Ecto neural progenitor cell (in vitro differentiated cells): ENCODE measurements around the gene SYCE3.
"Not testable (repeated sequence)": the region's sequence is repeated elsewhere in the genome, so short reads cannot be mapped to it uniquely, and the experiment has no call there.

ENCODE experiments used
- DNase-seq: peaks from one replicate; pipeline ENCODE4 v3.0.0-alpha.2; 2018; ENCODE audit warnings: low spot score

The SYCE3 gene, protein sequence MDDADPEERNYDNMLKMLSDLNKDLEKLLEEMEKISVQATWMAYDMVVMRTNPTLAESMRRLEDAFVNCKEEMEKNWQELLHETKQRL

DNA sequence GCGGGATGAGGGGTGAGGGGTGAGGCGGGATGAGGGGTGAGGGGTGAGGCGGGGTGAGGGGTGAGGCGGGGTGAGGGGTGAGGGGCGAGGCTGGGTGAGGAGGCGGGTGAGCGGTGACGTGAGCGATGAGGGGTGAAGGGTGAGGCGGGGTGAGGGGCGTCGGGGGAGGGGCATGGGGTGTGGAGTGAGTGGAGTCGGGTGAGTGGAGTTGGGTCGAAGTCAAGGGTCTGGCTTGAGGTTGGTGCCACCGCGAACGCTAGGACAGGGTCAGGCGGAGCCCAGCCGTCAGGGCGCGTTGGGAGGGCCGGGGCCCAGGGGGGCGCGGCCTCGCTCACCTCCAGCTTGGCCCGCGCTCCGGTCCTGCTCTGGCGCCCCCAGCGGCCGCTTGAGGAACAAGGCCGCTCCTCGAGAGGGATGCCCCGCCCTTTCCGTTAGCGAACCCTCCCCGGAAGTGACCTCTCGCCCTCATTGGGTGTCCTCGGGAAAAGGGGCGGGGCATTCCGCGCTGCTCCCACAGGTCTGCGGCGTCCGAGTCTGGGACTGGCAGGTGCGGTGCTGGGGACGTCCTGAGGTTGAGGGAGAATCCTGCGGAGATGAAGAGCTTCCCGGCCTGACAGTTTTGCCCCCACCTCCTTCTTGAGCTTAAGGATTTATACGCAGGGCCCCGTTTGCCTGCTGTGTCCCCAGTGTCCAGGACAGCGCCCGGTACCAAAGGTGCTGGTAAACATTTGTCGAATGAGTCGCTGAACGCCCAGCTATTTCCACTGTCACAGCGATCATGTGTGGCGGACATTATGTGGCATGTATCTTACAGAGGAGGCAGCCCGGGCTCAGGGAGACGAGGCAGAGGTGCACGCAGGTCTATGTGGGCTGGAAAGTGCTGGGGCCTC lies at the start of gene SYCE3:
Gene SYCE3 (minus strand): TSS at position 397 of the 890 bp plus-strand sequence. CDS start 6,514 bp downstream, outside the sequence.
- peak; percentile 99 for DNase-seq

DNA sequence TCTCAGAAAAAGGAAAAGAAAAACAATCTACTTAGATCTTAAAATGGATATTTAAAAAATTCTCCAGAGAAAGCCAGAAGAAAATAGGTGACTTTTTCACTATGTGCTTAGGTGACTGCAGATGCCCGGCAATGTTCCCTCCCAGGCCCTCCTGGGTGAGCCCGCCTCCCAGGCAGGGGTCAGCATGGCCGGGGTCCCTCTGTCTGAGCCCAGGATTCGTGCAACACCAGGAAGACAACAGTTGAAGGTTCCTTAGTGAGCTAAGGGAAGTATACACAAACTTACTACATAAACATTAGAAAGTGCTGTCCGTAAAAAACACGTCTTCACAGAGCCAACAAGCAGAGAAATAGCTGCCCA lies 49.4 kb upstream of the SYCE3 start:
- no peak for DNase-seq

GRCh38 chr22:50611341-50612060 lies 48.8 kb upstream of the SYCE3 start:
- no peak for DNase-seq

GRCh38 chr22:50610581-50610980 lies 47.9 kb upstream of the SYCE3 start:
- no peak for DNase-seq

DNA sequence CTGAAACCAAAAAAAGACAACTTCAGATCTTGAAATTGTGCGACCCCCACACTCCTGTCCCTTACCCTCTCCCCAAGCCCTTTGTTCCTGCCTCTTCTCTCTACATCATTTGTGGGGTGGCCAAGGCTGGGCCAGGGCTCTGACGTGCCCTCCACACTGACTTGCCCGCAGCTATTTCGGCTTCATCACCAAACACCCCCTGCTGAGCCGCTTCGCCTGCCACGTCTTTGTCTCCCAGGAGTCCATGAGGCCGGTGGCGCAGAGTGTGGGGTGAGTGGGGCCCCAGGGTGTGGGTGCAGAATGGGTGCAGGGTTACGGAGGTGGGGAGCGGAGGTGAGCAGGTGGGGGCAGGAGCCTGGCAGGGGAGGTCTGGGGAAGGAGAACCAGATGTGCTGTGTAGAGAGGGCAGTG lies 47.3 kb upstream of the SYCE3 start:
- DNase-seq = no peak

- no peak for DNase-seq
Observed at GRCh38 chr22:50609599-50609998, 46.9 kb upstream of the SYCE3 start.

DNA sequence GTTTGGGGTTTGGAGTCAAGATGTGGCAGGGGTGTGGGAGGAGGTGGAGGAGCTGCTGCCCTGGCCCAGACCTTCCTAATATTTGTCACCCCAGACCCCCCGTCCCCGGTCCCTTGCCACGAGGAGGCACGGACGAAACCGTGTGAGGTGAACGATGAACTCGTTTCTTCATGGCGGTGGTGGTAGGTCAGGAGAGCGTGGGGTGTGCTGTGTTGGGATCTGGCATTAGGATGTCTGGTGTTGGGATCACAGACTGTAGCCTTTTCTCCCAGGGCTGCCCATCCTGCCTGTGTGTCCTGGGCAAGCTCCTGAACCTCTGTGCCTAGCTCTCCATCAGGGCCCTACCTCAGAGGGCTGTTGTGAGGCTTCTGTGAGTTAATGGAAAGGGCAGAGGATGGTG lies 46.3 kb upstream of the SYCE3 start:
- no peak for DNase-seq

DNA sequence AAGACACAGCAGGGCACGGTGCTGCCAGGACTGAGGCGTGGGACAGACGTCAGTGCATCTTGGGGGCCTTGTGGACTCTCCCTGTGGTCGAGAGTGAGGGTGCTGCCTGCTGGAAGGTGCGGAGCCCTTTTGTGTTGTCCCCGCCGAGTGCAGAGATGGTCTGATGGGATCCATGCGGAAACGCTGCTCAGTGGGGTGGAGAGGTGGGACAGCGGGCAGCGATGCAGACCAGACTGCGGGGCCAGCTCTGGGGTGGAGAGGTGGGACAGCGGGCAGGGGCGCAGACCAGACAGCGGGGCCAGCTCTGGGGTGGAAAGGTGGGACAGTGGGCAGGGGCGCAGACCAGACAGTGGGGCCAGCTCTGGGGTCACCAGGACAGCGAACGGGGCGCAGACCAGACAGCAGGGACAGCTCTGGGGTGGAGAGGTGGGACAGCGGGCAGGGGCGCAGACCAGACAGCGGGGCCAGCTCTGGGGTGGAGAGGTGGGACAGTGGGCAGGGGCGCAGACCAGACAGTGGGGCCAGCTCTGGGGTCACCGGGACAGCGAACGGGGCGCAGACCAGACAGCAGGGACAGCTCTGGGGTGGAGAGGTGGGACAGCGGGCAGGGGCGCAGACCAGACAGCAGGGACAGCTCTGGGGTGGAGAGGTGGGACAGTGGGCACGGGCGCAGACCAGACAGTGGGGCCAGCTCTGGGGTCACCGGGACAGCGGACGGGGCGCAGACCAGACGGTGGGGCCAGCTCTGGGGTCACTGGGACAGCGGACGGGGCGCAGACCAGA lies 45.5 kb upstream of the SYCE3 start:
- DNase-seq = not testable (repeated sequence)

GRCh38 chr22:50607659-50608020 lies 44.9 kb upstream of the SYCE3 start:
- DNase-seq = no peak

- no peak for DNase-seq
Observed at GRCh38 chr22:50606946-50607658, 44.4 kb upstream of the SYCE3 start.

DNA sequence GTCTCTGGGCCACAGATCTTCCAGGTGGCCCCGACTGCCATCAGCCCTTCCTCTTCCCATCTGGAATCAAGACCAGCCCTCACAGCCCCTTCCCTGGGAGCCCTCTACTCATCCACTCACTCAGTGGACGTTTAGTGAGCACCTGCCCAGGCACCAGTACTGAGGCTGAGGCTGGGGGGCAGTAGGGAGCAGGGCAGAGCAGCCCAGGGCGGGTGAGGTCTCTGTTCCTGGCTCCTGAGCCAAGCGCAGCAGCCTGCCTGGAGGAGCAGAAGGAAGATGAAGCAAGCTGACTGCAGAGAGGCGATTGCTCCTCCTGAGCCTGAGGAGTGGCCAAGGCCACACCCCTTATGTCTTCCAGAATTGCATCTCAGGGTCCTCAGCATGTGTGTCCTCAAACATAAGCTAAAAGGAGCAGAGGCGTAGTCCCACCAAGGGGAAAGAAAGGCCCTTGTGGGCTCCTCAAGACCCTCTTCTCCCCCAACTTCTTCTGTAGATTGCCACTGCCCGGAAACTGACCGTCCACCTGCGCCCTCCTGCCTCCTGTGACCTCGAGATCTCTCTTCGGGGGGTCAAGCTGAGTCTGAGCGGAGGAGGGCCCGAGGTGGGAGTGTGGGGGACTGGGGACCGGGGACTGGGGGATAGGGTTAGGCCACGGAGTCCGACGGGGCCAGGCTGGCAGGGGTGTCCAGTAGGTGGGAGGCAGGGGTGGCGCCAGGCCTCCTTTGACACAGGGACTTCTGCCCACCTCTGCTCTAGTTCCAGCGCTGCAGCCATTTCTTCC lies 43.6 kb upstream of the SYCE3 start:
- no peak for DNase-seq

DNA sequence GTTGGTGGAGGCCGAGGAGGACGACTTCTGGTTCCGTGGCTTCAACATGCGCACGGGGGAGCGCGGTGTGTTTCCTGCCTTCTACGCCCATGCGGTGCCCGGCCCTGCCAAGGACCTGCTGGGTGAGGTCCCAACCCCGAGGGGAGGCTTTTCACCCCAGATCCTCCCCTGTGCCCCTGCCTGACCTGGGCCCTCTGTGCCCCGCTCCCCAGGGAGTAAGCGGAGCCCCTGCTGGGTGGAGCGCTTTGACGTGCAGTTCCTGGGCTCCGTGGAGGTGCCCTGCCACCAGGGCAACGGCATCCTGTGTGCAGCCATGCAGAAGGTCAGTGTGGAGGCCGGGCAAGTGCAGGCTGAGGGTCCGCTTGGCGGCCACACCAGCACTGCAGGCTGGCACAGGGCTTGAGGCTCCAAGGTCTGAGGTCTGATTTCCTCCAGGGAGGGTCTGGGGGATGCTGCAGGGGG lies 42.9 kb upstream of the SYCE3 start:
- no peak for DNase-seq

DNA sequence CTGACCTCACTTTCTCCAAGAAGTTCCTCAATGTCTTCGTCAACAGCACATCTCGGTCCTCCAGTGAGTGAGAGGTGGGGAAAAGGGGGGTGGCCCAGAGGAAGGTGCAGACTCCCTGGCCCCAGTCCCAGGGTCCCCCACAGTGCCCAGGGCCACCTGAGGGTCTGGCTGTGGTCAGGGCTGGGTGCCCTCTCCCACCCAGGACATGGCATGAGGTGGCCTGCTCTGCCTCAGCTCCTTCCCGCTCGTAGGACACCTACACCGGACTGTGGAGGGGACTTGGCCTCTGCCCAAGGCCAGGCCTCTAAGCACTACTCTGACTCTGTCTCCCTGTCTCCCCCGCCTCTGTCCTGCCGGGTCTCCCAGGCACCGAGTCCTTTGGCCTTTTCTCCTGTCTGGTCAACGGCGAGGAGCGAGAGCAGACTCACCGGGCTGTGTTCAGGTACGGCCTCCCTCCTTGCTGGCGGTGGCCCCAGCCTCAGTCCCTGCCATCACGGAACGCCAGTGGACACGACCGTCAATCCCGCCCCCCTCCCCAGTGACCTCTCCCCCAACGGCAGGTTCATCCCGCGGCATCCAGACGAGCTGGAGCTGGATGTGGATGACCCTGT lies 42.4 kb upstream of the SYCE3 start:
- no peak for DNase-seq

- no peak for DNase-seq
Observed at GRCh38 chr22:50604256-50605001, 41.7 kb upstream of the SYCE3 start.

GRCh38 chr22:50603511-50604255 lies 41.0 kb upstream of the SYCE3 start:
- DNase-seq = no peak

DNA sequence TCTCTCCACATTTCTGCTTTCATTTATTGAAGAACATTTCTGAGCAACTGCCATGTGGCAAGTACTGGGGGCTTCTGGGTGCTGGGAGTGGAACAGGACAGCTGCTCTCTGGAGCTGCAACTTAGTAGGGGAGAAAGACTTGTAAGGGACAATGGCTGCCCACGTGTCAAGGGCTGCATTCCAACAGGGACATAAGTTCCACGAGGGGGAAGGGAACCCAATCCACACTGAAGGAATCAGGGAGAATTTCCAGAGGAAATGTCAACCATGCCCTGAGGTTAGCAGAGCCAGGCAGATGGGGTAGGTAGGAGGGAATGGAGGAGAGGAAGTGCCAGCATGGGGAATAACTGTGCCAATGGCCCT lies 39.6 kb upstream of the SYCE3 start:
- no peak for DNase-seq

GRCh38 chr22:50601669-50602337 lies 39.1 kb upstream of the SYCE3 start:
- DNase-seq = no peak

DNA sequence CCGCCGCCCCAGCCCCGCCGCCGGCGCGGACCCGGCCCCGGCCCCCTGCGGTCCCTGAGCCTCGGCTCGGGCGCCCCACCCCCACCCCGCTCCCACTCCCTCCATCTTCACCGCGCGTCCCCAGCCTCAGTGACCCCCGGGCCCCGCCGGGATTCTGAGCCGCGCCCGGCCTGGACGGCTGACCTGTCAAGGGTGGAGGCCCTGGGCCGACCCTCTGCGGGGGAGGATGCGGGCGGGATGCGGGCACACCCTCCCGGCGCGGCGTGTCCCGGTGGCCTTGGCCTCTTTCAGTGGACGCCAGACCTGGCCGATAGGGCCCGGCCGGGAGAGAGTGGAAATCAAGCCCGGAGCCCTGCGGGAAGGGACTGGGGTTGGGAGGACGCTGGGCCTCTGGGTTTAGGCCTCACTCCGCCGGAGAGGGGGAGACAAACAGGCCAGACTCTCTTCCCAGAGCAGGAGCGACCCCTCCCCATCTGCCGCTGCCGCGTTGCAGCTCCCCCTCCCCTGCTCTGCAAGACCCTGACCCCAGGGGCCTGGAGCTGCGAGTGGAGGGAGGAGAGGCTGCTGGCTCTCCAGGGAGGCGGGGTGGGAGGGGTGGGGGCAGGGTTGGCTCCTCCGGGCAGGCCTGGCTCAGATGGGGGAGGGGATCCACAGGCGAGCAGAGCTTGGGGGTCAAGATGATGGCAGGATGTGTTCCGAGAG lies 38.4 kb upstream of the SYCE3 start:
- peak; percentile 55 for DNase-seq
